Psoas muscle (tissue), 8 donors: ENCODE measurements around the gene PRR23E. TPM values are rescaled to one million over a fixed set of nuclear protein-coding genes. Genes with fewer than 3 reads are reported as not detected.

Experiments
- ATAC-seq, 4 donors: fragments of 200-7000 bp; cut with Tn5 transposase; one replicate each; pipeline ENCODE4 v1.9.1; 2020; ENCODE audit warnings: moderate library complexity in 3 of 4, mild to moderate bottlenecking in 2 of 4
- DNase-seq, 2 donors: peaks; one replicate each; pipeline ENCODE4 v3.0.0-alpha.2; 2020
- H3K27ac ChIP-seq: fragments of 200-600 bp; one replicate; pipeline ENCODE4 v1.8.0; 2022
- H3K27me3 ChIP-seq, 3 donors: fragments of 200-600 bp in 1 of 3; one replicate each; pipeline versions ENCODE4 v1.6.1 to v1.8.0; 2013 to 2022; ENCODE audit warnings: low read length in 2 of 3, mild to moderate bottlenecking in 2 of 3, moderate library complexity in 1 of 3; ENCODE audit not compliant: insufficient read depth in 3 of 3
- H3K36me3 ChIP-seq, 2 donors: fragments of 200-600 bp in 1 of 2; one replicate each; pipeline versions ENCODE4 v1.6.1 to v1.8.0; 2013 to 2022; ENCODE audit warnings: low read depth in 1 of 2, mild to moderate bottlenecking in 1 of 2, moderate library complexity in 1 of 2; ENCODE audit not compliant: insufficient read depth in 1 of 2
- H3K4me1 ChIP-seq: fragments of 200-600 bp; one replicate; pipeline ENCODE4 v1.8.0; 2022
- H3K4me3 ChIP-seq: fragments of 200-600 bp; one replicate; pipeline ENCODE4 v1.8.0; 2022; ENCODE audit warnings: mild to moderate bottlenecking
- H3K9me3 ChIP-seq: fragments of 200-600 bp; one replicate; pipeline ENCODE4 v1.8.0; 2022
- whole genome bisulfite sequencing, 3 donors: extraction: QIAGEN DNeasy Blood & Tissue Kit; methylation state at CpG; one replicate each; pipeline versions ENCODE4 v1.1.6 to v1.1.7; 2013; 5-methylcytosine and 5-hydroxymethylcytosine counted together
- intact Hi-C, 2 donors: fragments of 100-400 bp; cut with DNase I; formaldehyde crosslinking; loops; one replicate each; pipeline versions ENCODE4 v1.11.0 to v1.14.2; 2022
- polyA plus RNA-seq, 3 donors: library from polyadenylated mRNA; stranded (reverse); fragments of 200-250 nt; gene quantifications; one replicate each; pipeline ENCODE4 v1.2.3, GENCODE V29; 2013
- total RNA-seq, 4 donors: library from RNA; stranded (reverse); fragmentation: NEBNext Ultra II Directional in 2 of 4; extraction: Animal tissue kit (Norgen Biotek cat#: 25700) in 2 of 4; gene quantifications; one replicate each; pipeline versions ENCODE4 v1.2.1 to v1.2.4, GENCODE V29; 2021 to 2023
- TF ChIP-seq, protein P1 (sequence below): fragments of 200-600 bp; IDR thresholded peaks from one replicate; pipeline ENCODE4 v1.8.0; 2022; ENCODE audit warnings: antibody characterized with exemption
- donor health status: healthy with polysubstance abuse.
- donor health status: DM: no; HTN: no; CAD: no; lungs with moderate emphysema.
- donor health status: Bipolar disorder and iron deficiency.
- donor health status: healthy.
- donor health status: DM: yes; HTN: yes; CAD: no.
- donor health status: DM: no; HTN: no; CAD: no.
- donor health status: DM: no; HTN: no; CAD: no.
- donor health status: DM: yes; HTN: yes; CAD: no.

The PRR23E gene
- total and polyA plus RNA-seq, 7 donors: not detected

DNA sequence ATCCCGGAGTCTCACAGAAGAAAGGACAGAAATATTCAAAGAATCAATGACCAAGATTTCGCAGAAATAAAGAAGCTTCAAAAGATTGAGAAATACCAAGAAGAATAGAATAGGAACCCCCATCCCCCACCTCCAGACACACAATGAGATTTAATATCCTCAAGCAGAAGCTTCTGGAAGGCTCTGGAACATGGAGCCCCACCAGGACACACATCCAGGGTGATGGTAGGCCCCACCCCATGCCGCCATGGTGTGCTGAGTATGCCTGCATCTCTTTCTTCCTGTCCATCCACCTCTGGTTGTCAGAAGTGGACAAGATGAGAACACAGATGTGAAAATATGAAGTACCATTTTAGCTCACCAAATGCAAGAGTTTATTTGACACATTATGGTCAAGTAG lies 19.3 kb downstream of the PRR23E start:
- no peak for ATAC-seq
- Histone ChIP-seq H3K9me3 (no peaks in the 10 kb centered on the region), H3K4me1 (no peaks in the 10 kb centered on the region), H3K27me3 (peaks cover 0 to 40% (median 0%) of the 10 kb centered on the region in 3 donors), H3K4me3 (no peak overlapping the region), H3K27ac (no peak overlapping the region), H3K36me3 (no peaks in the 10 kb centered on the region)
- DNase-seq: no peak
- WGBS, 3 donors: 94 to 97% (median 96%) methylated on average over 3 of the region's 3 CpGs
- intact Hi-C loops: no loop called here
- TF ChIP-seq, protein P1, sequence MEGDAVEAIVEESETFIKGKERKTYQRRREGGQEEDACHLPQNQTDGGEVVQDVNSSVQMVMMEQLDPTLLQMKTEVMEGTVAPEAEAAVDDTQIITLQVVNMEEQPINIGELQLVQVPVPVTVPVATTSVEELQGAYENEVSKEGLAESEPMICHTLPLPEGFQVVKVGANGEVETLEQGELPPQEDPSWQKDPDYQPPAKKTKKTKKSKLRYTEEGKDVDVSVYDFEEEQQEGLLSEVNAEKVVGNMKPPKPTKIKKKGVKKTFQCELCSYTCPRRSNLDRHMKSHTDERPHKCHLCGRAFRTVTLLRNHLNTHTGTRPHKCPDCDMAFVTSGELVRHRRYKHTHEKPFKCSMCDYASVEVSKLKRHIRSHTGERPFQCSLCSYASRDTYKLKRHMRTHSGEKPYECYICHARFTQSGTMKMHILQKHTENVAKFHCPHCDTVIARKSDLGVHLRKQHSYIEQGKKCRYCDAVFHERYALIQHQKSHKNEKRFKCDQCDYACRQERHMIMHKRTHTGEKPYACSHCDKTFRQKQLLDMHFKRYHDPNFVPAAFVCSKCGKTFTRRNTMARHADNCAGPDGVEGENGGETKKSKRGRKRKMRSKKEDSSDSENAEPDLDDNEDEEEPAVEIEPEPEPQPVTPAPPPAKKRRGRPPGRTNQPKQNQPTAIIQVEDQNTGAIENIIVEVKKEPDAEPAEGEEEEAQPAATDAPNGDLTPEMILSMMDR: no peak

DNA sequence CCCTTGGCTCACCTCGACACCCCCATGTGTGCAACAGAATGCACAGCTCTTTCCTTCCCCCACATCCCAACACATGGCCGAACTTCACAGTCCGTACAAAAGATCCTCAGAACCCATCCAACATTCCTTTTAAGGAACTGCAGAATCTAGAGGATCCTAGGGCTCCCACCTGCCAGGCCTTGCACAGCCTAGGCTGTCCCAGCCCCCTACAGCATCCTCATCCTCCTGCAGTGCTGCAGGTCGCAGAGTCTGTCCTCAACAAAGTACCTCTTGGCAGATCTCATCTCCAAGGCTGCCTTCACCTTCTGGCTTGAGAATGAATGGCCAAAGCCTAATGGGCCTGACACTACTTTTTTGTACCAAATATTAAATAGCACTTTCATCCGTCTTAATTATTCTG lies 19.8 kb downstream of the PRR23E start:
- ATAC-seq (no peak), DNase-seq (no peak)
- intact Hi-C loops: no loop called here
- TF ChIP-seq, protein P1: no peak
- 87 to 92% (median 89%) methylated on average over 5 of the region's 5 CpGs for WGBS, 3 donors
- Histone ChIP-seq H3K27ac (no peak overlapping the region), H3K27me3 (peaks cover 0 to 42% (median 0%) of the 10 kb centered on the region in 3 donors), H3K4me1 (no peaks in the 10 kb centered on the region), H3K36me3 (no peaks in the 10 kb centered on the region), H3K9me3 (no peaks in the 10 kb centered on the region), H3K4me3 (no peak overlapping the region)

DNA sequence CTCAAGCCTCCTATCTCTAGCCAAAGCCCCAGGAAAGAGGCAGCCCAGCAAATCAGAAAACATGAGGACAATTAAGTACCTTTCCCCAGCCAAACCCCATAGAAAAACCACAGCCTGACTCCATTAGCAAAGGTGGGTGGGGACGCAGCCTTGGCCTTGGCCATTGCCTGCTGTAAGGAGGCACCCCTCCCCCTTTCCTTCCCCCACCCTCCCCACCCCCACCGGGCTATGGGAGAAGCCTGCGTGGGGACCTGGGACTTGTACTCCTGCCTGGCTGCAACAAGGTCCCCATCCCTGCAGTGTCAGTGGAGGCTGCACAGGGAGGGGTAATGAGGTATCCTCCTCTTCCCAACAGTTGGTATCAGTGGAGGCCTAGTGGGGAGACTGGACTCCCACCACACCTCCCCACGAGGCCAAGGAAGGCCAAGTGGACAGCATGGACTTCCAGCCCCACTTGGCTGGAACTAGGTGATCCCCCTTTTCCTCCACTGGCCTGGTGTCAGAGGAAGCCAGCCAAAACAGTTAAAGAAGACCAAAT lies 20.5 kb downstream of the PRR23E start:
- Histone ChIP-seq H3K9me3 (no peaks in the 10 kb centered on the region), H3K27me3 (peaks cover 0 to 42% (median 0%) of the 10 kb centered on the region in 3 donors), H3K27ac (no peak overlapping the region), H3K4me3 (no peak overlapping the region), H3K4me1 (no peaks in the 10 kb centered on the region), H3K36me3 (no peaks in the 10 kb centered on the region)
- ATAC-seq (no peak), DNase-seq (no peak)
- TF ChIP-seq, protein P1: no peak
- intact Hi-C loops: no loop called here
- 77 to 84% (median 83%) methylated on average over 2 to 4 of the region's 4 CpGs for WGBS, 3 donors

DNA sequence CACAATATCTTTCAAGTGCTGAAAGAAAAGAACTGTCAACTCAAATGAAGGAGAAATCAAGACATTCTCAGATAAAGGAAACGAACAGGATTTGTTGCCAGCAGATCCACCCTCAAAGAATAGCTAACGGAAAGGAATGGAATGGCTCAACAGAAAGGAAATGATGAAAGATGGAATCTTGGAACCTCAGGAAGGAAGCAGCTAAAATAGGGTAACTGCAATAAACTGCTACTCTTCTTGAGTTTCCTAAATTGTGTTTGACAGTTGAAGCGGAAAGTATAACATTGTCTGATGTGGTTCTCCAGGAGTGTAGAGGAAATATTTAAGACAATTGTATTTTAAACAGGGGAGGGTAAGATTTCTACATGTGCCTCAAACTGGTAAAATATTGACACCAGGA lies 22.0 kb downstream of the PRR23E start:
- intact Hi-C loops: no loop called here
- Histone ChIP-seq H3K4me1 (no peaks in the 10 kb centered on the region), H3K27ac (no peak overlapping the region), H3K36me3 (no peaks in the 10 kb centered on the region), H3K4me3 (no peak overlapping the region), H3K27me3 (peaks cover 0 to 42% (median 0%) of the 10 kb centered on the region in 3 donors), H3K9me3 (no peaks in the 10 kb centered on the region)
- TF ChIP-seq, protein P1: no peak
- no peak for ATAC-seq
- no peak for DNase-seq
- WGBS, 3 donors: 38 to 43% (median 42%) methylated on average over 3 of the region's 3 CpGs
